ENCODE results near the gene DBF4. TPM values are rescaled to one million over a fixed set of nuclear protein-coding genes. Genes with fewer than 3 reads are reported as not detected.
"Not testable (repeated sequence)": the region's sequence is repeated elsewhere in the genome, so short reads cannot be mapped to it uniquely, and the experiment has no call there.

The DBF4 gene
- total RNA-seq, 1 donor from 2014 or later: 1.3 TPM

- no peak overlapping the region for H3K27ac ChIP-seq (replicated peaks)
- no peak for DNase-seq
- H3K36me3 ChIP-seq: peaks cover 38% of the 10 kb centered on the region
- intact Hi-C loops (cut with micrococcal nuclease): no loop called here
- peaks cover 14% of the 10 kb centered on the region for H3K4me1 ChIP-seq
- no peak for TF ChIP-seq CTCF (IDR thresholded peaks at IDR 0.05; ENCODE audit: borderline replicate concordance)
- no peaks in the 10 kb centered on the region for H3K27me3 ChIP-seq (ENCODE audit: low read depth)
- peaks cover 57% of the 10 kb centered on the region for H3K9me3 ChIP-seq (replicated peaks)
- no peak overlapping the region for H3K4me3 ChIP-seq
Measured at GRCh38 chr7:87870471-87870870, 5.8 kb upstream of the DBF4 start.

- no peaks in the 10 kb centered on the region for H3K27me3 ChIP-seq (ENCODE audit: low read depth)
- no peak for DNase-seq
- H3K4me1 ChIP-seq: peaks cover 23% of the 10 kb centered on the region
- peaks cover 38% of the 10 kb centered on the region for H3K9me3 ChIP-seq (replicated peaks)
- no peak overlapping the region for H3K4me3 ChIP-seq
- TF ChIP-seq CTCF (IDR thresholded peaks at IDR 0.05; ENCODE audit: borderline replicate concordance): no peak
- peaks cover 22% of the 10 kb centered on the region for H3K36me3 ChIP-seq
- no peak overlapping the region for H3K27ac ChIP-seq (replicated peaks)
- intact Hi-C loops (cut with micrococcal nuclease): no loop called here
Measured at GRCh38 chr7:87872346-87872745, 3.9 kb upstream of the DBF4 start.

- Histone ChIP-seq H3K36me3 (peaks cover 15% of the 10 kb centered on the region), H3K9me3 (replicated peaks) (peaks cover 31% of the 10 kb centered on the region), H3K4me1 (peaks cover 33% of the 10 kb centered on the region)
- H3K4me3 ChIP-seq; DNase-seq; H3K27ac ChIP-seq (replicated peaks); intact Hi-C loops (cut with micrococcal nuclease); H3K27me3 ChIP-seq (ENCODE audit: low read depth): not testable (repeated sequence)
Measured at GRCh38 chr7:87873328-87873727, 3.0 kb upstream of the DBF4 start.

DNA sequence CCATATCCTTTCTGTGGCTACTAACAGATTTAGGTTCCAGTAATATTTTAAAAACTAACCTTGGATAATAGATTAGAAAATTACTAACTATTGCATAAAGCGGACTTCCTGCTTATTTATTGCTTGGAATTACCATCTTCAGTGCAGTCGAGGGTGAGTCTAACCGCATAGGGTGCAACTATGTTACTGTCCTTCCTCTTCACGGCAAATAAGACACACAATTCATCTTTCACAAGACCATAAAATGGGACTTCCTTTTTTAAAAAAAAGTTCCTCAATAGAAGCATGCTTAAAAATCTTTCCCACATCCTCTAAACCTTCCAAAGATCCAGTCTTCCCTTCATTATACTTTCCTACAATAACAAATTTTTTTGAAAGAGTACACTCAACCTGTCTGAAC lies 2.2 kb upstream of the DBF4 start:
- Histone ChIP-seq H3K4me3 (peak overlapping the region; percentile 88), H3K9me3 (replicated peaks) (peaks cover 31% of the 10 kb centered on the region), H3K27ac (replicated peaks) (no peak overlapping the region), H3K36me3 (peaks cover 15% of the 10 kb centered on the region), H3K27me3 (ENCODE audit: low read depth) (no peaks in the 10 kb centered on the region), H3K4me1 (peaks cover 35% of the 10 kb centered on the region)
- DNase-seq: no peak
- intact Hi-C loops (cut with micrococcal nuclease): no loop called here
- no peak for TF ChIP-seq CTCF (IDR thresholded peaks at IDR 0.05; ENCODE audit: borderline replicate concordance)

DNA sequence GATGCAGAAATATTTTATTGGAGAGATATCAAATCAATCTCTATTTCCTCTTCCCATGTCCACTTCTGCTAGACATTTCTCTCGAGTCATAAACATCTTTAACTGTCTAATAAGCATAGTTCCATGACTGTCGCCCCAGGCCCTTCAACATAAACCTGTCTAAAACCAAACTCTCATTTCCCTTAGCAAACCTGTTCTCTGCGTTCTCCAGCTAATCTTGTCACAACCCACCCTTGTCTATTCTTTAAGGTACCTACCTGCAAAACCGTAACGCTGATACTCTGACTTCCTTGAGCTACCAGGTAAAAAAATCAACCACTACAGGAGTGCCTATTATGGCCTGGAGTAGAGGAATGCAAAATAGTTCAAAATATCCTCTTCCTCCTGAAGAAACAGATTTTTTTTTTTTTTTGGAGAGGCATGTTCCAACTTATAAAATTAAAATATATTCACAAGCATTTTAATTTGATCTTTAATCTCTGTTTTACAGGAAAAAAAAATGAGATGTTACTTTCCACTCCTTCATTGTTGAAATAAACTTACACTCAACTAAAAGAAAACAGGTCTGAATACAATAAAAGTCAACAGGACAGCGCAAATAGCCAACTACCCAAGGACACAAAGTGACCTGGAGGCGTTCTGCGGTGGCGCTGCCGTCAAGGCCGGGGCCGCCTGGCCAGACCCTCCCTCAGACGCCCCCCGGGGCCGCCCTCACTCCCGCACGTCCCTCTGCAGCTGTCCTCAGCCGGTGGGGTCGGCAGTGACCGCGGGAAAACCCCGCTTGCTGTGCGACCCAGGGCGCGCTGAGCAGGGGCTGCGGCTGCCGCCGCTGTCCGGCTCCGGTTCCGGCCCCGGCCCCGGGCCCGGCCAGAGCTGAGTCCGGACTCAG lies 898 bp upstream of the DBF4 start:
- Histone ChIP-seq H3K4me3 (peak overlapping the region; percentile 88), H3K9me3 (replicated peaks) (peaks cover 27% of the 10 kb centered on the region), H3K36me3 (peaks cover 12% of the 10 kb centered on the region), H3K4me1 (peaks cover 35% of the 10 kb centered on the region), H3K27ac (replicated peaks) (peak overlapping the region; percentile 90), H3K27me3 (ENCODE audit: low read depth) (no peaks in the 10 kb centered on the region)
- peak; percentile 31 for DNase-seq
- TF ChIP-seq CTCF (IDR thresholded peaks at IDR 0.05; ENCODE audit: borderline replicate concordance): no peak
- intact Hi-C loops (cut with micrococcal nuclease): no loop called here

DNA sequence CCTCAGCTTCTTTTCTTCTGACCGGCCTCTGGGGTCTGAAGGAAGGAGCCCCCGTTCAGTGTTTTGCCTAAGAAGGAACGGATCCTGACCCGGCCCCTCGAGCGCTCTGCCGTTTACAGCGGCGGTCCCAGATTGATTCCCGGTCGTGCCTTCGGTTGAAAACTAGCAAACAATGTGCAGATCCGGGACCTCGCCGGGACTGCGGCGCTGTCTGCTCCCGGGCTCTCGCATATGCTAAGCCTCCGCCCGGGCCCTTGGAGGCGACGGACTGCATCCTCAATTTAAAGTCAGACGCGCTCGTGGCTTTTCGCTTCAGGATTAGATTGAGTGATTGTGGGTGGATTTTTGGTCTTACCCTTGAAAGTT lies 559 bp downstream of the DBF4 start:
- no peaks in the 10 kb centered on the region for H3K36me3 ChIP-seq
- DNase-seq: peak; percentile 43
- peak overlapping the region; percentile 90 for H3K27ac ChIP-seq (replicated peaks)
- peaks cover 35% of the 10 kb centered on the region for H3K4me1 ChIP-seq
- H3K9me3 ChIP-seq (replicated peaks): peaks cover 12% of the 10 kb centered on the region
- peak overlapping the region; percentile 88 for H3K4me3 ChIP-seq
- intact Hi-C loops (cut with micrococcal nuclease): no loop called here
- TF ChIP-seq CTCF (IDR thresholded peaks at IDR 0.05; ENCODE audit: borderline replicate concordance): no peak
- no peaks in the 10 kb centered on the region for H3K27me3 ChIP-seq (ENCODE audit: low read depth)
